HepG2 (cell line): ENCODE results near the gene QRICH2. TPM values are rescaled to one million over a fixed set of nuclear protein-coding genes. Genes with fewer than 3 reads are reported as not detected.

ENCODE experiments used
- ATF2 ChIP-seq: sonication (generic); formaldehyde crosslinking; IDR thresholded peaks from 2 replicates; pipeline ENCODE4 v1.4.0; 2020; ENCODE audit warnings: missing genetic modification reagents
- ATF5 ChIP-seq: sonication (generic); formaldehyde crosslinking; IDR thresholded peaks from 2 replicates; pipeline ENCODE4 v1.4.0; 2020; ENCODE audit warnings: mild to moderate bottlenecking, low read depth, missing genetic modification reagents
- BRCA1 ChIP-seq: sonication (generic); formaldehyde crosslinking; IDR thresholded peaks from 2 replicates; pipeline ENCODE4 v1.4.0; 2020; ENCODE audit warnings: missing genetic modification reagents
- BRD4 ChIP-seq: sonication (generic); formaldehyde crosslinking; IDR thresholded peaks from 2 replicates; pipeline ENCODE4 v1.4.0; 2020; ENCODE audit warnings: missing genetic modification reagents
- EP300 ChIP-seq, 3 experiments: sonication (generic) in 1 of 3; formaldehyde crosslinking in 1 of 3; IDR thresholded peaks; 2 replicates each; pipeline versions ENCODE4 v1.5.1 to v1.6.1; 2011 to 2020; ENCODE audit warnings: low read depth in 2 of 3, low read length in 2 of 3, borderline replicate concordance in 1 of 3, improper control_type of control experiment in 1 of 3, mild to moderate bottlenecking in 1 of 3, missing genetic modification reagents in 1 of 3, moderate library complexity in 1 of 3
- FOXP1 ChIP-seq, 2 experiments: fragments of 450-650 bp in 1 of 2; IDR thresholded peaks; 2 replicates each; pipeline ENCODE4 v1.6.1; 2017 to 2018; ENCODE audit warnings: antibody characterized with exemption in 1 of 2
- GFI1 ChIP-seq: sonication (generic); formaldehyde crosslinking; IDR thresholded peaks from 2 replicates; pipeline ENCODE4 v1.5.0; 2020; ENCODE audit warnings: missing genetic modification reagents, mild to moderate bottlenecking, borderline replicate concordance
- HDAC2 ChIP-seq: sonication (generic); formaldehyde crosslinking; IDR thresholded peaks from 2 replicates; pipeline ENCODE4 v1.4.0; 2020; ENCODE audit warnings: missing genetic modification reagents
- ISL2 ChIP-seq: sonication (generic); formaldehyde crosslinking; IDR thresholded peaks from 2 replicates; pipeline ENCODE4 v1.5.0; 2020; ENCODE audit warnings: missing genetic modification reagents
- KDM2A ChIP-seq: sonication (generic); formaldehyde crosslinking; IDR thresholded peaks from 2 replicates; pipeline ENCODE4 v1.4.0; 2020; ENCODE audit warnings: low read depth, missing genetic modification reagents, borderline replicate concordance
- KLF9 ChIP-seq: IDR thresholded peaks from 2 replicates; pipeline ENCODE4 v1.6.1; 2016; ENCODE audit warnings: low read depth
- KMT2A ChIP-seq: sonication (generic); formaldehyde crosslinking; IDR thresholded peaks from 2 replicates; pipeline ENCODE4 v1.4.0; 2020; ENCODE audit warnings: missing genetic modification reagents
- NFIC ChIP-seq: IDR thresholded peaks from 2 replicates; pipeline ENCODE4 v1.6.1; 2012; ENCODE audit warnings: mild to moderate bottlenecking, low read length, inconsistent platforms
- NR2F2 ChIP-seq: IDR thresholded peaks from 2 replicates; pipeline ENCODE4 v1.6.1; 2012; ENCODE audit warnings: low read depth, inconsistent platforms, borderline replicate concordance
- POLR2AphosphoS5 ChIP-seq: IDR thresholded peaks from 2 replicates; pipeline ENCODE4 v1.6.1; 2012; ENCODE audit warnings: low read depth, low read length
- PPARG ChIP-seq: conservative IDR thresholded peaks from 2 replicates; pipeline ENCODE4 v1.6.1; 2016; ENCODE audit warnings: missing biosample characterization, missing genetic modification reagents
- TBX2 ChIP-seq: sonication (generic); formaldehyde crosslinking; IDR thresholded peaks from 2 replicates; pipeline ENCODE4 v1.5.0; 2020; ENCODE audit warnings: missing genetic modification reagents, mild to moderate bottlenecking, borderline replicate concordance
- TGIF2 ChIP-seq: IDR thresholded peaks from 2 replicates; pipeline ENCODE4 v1.6.1; 2016; ENCODE audit warnings: control low read depth, missing compliant biosample characterization
- ZNF292 ChIP-seq: sonication (generic); formaldehyde crosslinking; IDR thresholded peaks from 2 replicates; pipeline ENCODE4 v1.8.1; 2022; ENCODE audit warnings: mild to moderate bottlenecking, low read depth, missing genetic modification reagents, borderline replicate concordance
- ZNF724P ChIP-seq: sonication (generic); formaldehyde crosslinking; IDR thresholded peaks from 2 replicates; pipeline ENCODE4 v1.8.0; 2022; ENCODE audit warnings: missing genetic modification reagents, borderline replicate concordance
- ZNF878 ChIP-seq: sonication (generic); formaldehyde crosslinking; IDR thresholded peaks from 2 replicates; pipeline ENCODE4 v1.8.1; 2023; ENCODE audit warnings: mild to moderate bottlenecking, missing genetic modification reagents, moderate library complexity
- polyA plus RNA-seq, 8 experiments: library from polyadenylated mRNA; depleted of rRNA in 3 of 8; stranded (reverse) in 7 of 8; unstranded in 1 of 8; fragments of >200 nt; fragmentation: Illumina TruSeq in 4 of 8; extraction: Trizol in 4 of 8; gene quantifications; 2 replicates each; pipeline versions ENCODE4 v1.2.1 to v1.2.3, GENCODE V29; 2011 to 2016; ENCODE audit warnings: low read depth in 4 of 8, missing spikeins in 1 of 8, mixed read lengths in 1 of 8; ENCODE audit not compliant: insufficient read depth in 1 of 8
- total RNA-seq, 5 experiments: library from RNA; depleted of rRNA; stranded (reverse); fragments of >200 nt; fragmentation: Illumina TruSeq; extraction: Trizol; gene quantifications; 2 replicates each; pipeline ENCODE4 v1.2.3, GENCODE V29; 2016; ENCODE audit warnings: low read depth in 1 of 5
- TF ChIP-seq, protein P1 (sequence below): sonication (generic); formaldehyde crosslinking; IDR thresholded peaks from 2 replicates; pipeline ENCODE4 v1.4.0; 2020; ENCODE audit warnings: missing genetic modification reagents, mild to moderate bottlenecking, borderline replicate concordance
- TF ChIP-seq, protein P2 (sequence below): sonication (generic); formaldehyde crosslinking; IDR thresholded peaks from 2 replicates; pipeline ENCODE4 v1.5.0; 2020; ENCODE audit warnings: missing genetic modification reagents

Gene QRICH2
- total and polyA plus RNA-seq, 2 of the 13 experiments (the other 11 are each of a cell fraction or from before 2014, with no cell fraction given) = 3.7 to 5.7 TPM

GRCh38 chr17:76351526-76352071, 43.5 kb upstream of the QRICH2 start (continued):
- TF ChIP-seq KDM2A (CRISPR knock-in tag) (0 out of 2 replicates have a peak, but pooled peaks have one; percentile 45), KLF9 (CRISPR knock-in tag) (no peak), ZNF292 (peak; percentile 83; the same call in 1 of the 2 replicates), GFI1 (CRISPR knock-in tag) (peak; percentile 93), BRD4 (CRISPR knock-in tag) (0 out of 2 replicates have a peak, but pooled peaks have one; percentile 24), NFIC (peak; percentile 61; the same call in 1 of the 2 replicates), ISL2 (CRISPR knock-in tag) (peak; percentile 64; the same call in 1 of the 2 replicates), ZNF878 (CRISPR knock-in tag) (no peak), PPARG (CRISPR knock-in tag) (peak; percentile 67; the same call in 1 of the 2 replicates), NR2F2 (peak; percentile 75), ATF5 (0 out of 2 replicates have a peak, but pooled peaks have one; percentile 24), EP300 (IDR thresholded peaks at IDR 0.05; ENCODE audit: low read depth in 2 of 2, low read length in 2 of 2) (peak in 1 of 2 experiments; percentile 75; a peak in 2 of 4 replicates), EP300 (CRISPR knock-in tag; IDR thresholded peaks at IDR 0.05; ENCODE audit: borderline replicate concordance) (peak; percentile 22; the same call in 1 of the 2 replicates), ATF2 (0 out of 2 replicates have a peak, but pooled peaks have one; percentile 18), TGIF2 (CRISPR knock-in tag) (peak; percentile 53; the same call in 1 of the 2 replicates), HDAC2 (CRISPR knock-in tag) (peak; percentile 77), FOXP1 (IDR thresholded peaks at IDR 0.05) (no peak), FOXP1 (CRISPR knock-in tag; IDR thresholded peaks at IDR 0.05) (peak; percentile 82), TBX2 (CRISPR knock-in tag) (peak; percentile 59; the same call in 1 of the 2 replicates), KMT2A (CRISPR knock-in tag) (peak; percentile 81), POLR2AphosphoS5 (peak; percentile 65), ZNF724P (CRISPR knock-in tag) (0 out of 2 replicates have a peak, but pooled peaks have one; percentile 48), BRCA1 (CRISPR knock-in tag) (no peak)
- TF ChIP-seq, protein P1, sequence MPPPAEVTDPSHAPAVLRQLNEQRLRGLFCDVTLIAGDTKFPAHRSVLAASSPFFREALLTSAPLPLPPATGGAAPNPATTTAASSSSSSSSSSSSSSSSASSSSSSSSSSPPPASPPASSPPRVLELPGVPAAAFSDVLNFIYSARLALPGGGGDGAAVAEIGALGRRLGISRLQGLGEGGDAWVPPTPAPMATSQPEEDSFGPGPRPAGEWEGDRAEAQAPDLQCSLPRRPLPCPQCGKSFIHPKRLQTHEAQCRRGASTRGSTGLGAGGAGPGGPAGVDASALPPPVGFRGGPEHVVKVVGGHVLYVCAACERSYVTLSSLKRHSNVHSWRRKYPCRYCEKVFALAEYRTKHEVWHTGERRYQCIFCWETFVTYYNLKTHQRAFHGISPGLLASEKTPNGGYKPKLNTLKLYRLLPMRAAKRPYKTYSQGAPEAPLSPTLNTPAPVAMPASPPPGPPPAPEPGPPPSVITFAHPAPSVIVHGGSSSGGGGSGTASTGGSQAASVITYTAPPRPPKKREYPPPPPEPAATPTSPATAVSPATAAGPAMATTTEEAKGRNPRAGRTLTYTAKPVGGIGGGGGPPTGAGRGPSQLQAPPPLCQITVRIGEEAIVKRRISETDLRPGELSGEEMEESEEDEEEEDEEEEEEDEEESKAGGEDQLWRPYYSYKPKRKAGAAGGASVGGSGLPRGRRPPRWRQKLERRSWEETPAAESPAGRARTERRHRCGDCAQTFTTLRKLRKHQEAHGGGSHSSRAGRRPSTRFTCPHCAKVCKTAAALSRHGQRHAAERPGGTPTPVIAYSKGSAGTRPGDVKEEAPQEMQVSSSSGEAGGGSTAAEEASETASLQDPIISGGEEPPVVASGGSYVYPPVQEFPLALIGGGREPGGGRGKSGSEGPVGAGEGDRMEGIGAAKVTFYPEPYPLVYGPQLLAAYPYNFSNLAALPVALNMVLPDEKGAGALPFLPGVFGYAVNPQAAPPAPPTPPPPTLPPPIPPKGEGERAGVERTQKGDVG (CRISPR knock-in tag) = 0 out of 2 replicates have a peak, but pooled peaks have one; percentile 21
- TF ChIP-seq, protein P2, sequence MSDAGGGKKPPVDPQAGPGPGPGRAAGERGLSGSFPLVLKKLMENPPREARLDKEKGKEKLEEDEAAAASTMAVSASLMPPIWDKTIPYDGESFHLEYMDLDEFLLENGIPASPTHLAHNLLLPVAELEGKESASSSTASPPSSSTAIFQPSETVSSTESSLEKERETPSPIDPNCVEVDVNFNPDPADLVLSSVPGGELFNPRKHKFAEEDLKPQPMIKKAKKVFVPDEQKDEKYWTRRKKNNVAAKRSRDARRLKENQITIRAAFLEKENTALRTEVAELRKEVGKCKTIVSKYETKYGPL (CRISPR knock-in tag) = no peak
